ENCODE measurements around the gene WDFY1.

The WDFY1 gene

GRCh38 chr2:223973606-223974005 is 28.5 kb upstream of the WDFY1 start:
- no peak for ATAC-seq
- TF ChIP-seq PPARA (CRISPR knock-in tag; IDR thresholded peaks at IDR 0.05; ENCODE audit: borderline replicate concordance) = no peak
- no peak for TF ChIP-seq ZC3H10 (CRISPR knock-in tag; IDR thresholded peaks at IDR 0.05)
- no peak for TF ChIP-seq CREB5 (CRISPR knock-in tag; IDR thresholded peaks at IDR 0.05; ENCODE audit: low read depth)
- no peak for TF ChIP-seq ESRRG (CRISPR knock-in tag; IDR thresholded peaks at IDR 0.05)
- no peak for TF ChIP-seq GLIS3 (CRISPR knock-in tag; IDR thresholded peaks at IDR 0.05)
- no peak for TF ChIP-seq ZNF565 (CRISPR knock-in tag; conservative IDR thresholded peaks at IDR 0.05; ENCODE audit: low read depth)
- no peak for TF ChIP-seq OSR1 (CRISPR knock-in tag; IDR thresholded peaks at IDR 0.05)
- TF ChIP-seq RARB (CRISPR knock-in tag; IDR thresholded peaks at IDR 0.05) = no peak
- TF ChIP-seq ARNTL (CRISPR knock-in tag; IDR thresholded peaks at IDR 0.05; ENCODE audit: borderline replicate concordance, low read depth) = no peak
- no peak for TF ChIP-seq ISL1 (CRISPR knock-in tag; IDR thresholded peaks at IDR 0.05)
- no peak for TF ChIP-seq CSRNP3 (CRISPR knock-in tag; IDR thresholded peaks at IDR 0.05)
- no peak for TF ChIP-seq TSHZ2 (CRISPR knock-in tag; IDR thresholded peaks at IDR 0.05)
- no peak for TF ChIP-seq TCF4 (CRISPR knock-in tag; IDR thresholded peaks at IDR 0.05; ENCODE audit: borderline replicate concordance)
- TF ChIP-seq TOX (CRISPR knock-in tag; IDR thresholded peaks at IDR 0.05; ENCODE audit: borderline replicate concordance) = no peak
- no peak for TF ChIP-seq ZNF8 (CRISPR knock-in tag; IDR thresholded peaks at IDR 0.05)
- no peak for TF ChIP-seq BACH2 (CRISPR knock-in tag; IDR thresholded peaks at IDR 0.05; ENCODE audit: borderline replicate concordance)
- TF ChIP-seq CSDC2 (CRISPR knock-in tag; IDR thresholded peaks at IDR 0.05) = no peak
- no peak for TF ChIP-seq ZFP30 (CRISPR knock-in tag; IDR thresholded peaks at IDR 0.05)
- TF ChIP-seq ZFP3 (CRISPR knock-in tag; IDR thresholded peaks at IDR 0.05) = no peak

- no peak for ATAC-seq
- TF ChIP-seq ARNTL (CRISPR knock-in tag; IDR thresholded peaks at IDR 0.05; ENCODE audit: borderline replicate concordance, low read depth) (no peak), POU6F1 (CRISPR knock-in tag; IDR thresholded peaks at IDR 0.05; ENCODE audit: borderline replicate concordance, low read depth) (no peak), TCF4 (CRISPR knock-in tag; IDR thresholded peaks at IDR 0.05; ENCODE audit: borderline replicate concordance) (no peak), RARB (CRISPR knock-in tag; IDR thresholded peaks at IDR 0.05) (no peak), ESRRG (CRISPR knock-in tag; IDR thresholded peaks at IDR 0.05) (no peak), ZNF565 (CRISPR knock-in tag; conservative IDR thresholded peaks at IDR 0.05; ENCODE audit: low read depth) (no peak), OSR1 (CRISPR knock-in tag; IDR thresholded peaks at IDR 0.05) (no peak), PPARA (CRISPR knock-in tag; IDR thresholded peaks at IDR 0.05; ENCODE audit: borderline replicate concordance) (no peak), ZFP30 (CRISPR knock-in tag; IDR thresholded peaks at IDR 0.05) (no peak), TSHZ2 (CRISPR knock-in tag; IDR thresholded peaks at IDR 0.05) (no peak), BACH2 (CRISPR knock-in tag; IDR thresholded peaks at IDR 0.05; ENCODE audit: borderline replicate concordance) (no peak), CSRNP3 (CRISPR knock-in tag; IDR thresholded peaks at IDR 0.05) (no peak), CREB5 (CRISPR knock-in tag; IDR thresholded peaks at IDR 0.05; ENCODE audit: low read depth) (no peak), ZNF70 (CRISPR knock-in tag; IDR thresholded peaks at IDR 0.05) (no peak)
These were observed 27.5 kb upstream of the WDFY1 start for GRCh38 chr2:223972656-223973102.

All from SK-N-SH treated with all-trans-retinoic acid at 6 μM for 48 hours (cell line).